HepG2 (cell line): ENCODE measurements around the gene RHOBTB1. TPM values are rescaled to one million over a fixed set of nuclear protein-coding genes. Genes with fewer than 3 reads are reported as not detected.

ENCODE experiments used
- ATAC-seq: fragments of 200-7000 bp; cut with Tn5 transposase; 3 replicates; pipeline ENCODE4 v1.9.1; 2020; ENCODE audit warnings: mild to moderate bottlenecking, moderate library complexity
- BruUV-seq: library from RNA; stranded (reverse); fragments of 400-500 nt; replicated peaks from 2 replicates; lab custom pipeline; 2021; lab: Mats Ljungman, UMichigan
- CTCF ChIA-PET: fragments of 300-600 bp; formaldehyde crosslinking; extraction: SDS; loops from one replicate; lab custom pipeline; 2021; ENCODE audit warnings: low total read pairs, inconsistent platforms, low intra/inter-chr PET ratio; lab: Yijun Ruan, JAX
- POLR2A ChIA-PET: fragments of 350-600 bp; sonication (Branson Sonifier 250); formaldehyde crosslinking; loops from one replicate; lab custom pipeline; 2020; ENCODE audit warnings: antibody characterized with exemption, inconsistent platforms; lab: Yijun Ruan, JAX
- DNase-seq: peaks from one replicate; pipeline ENCODE4 v3.0.0-alpha.2; 2015; ENCODE audit warnings: low spot score
- FAIRE-seq: peaks from 3 replicates; lab custom pipeline; 2011; peaks lifted over from hg19 to GRCh38; lab: Jason Lieb, UNC
- H2AFZ ChIP-seq: one replicate; pipeline ENCODE4 v1.6.1; 2011; ENCODE audit warnings: low read length, inconsistent platforms
- H3K27ac ChIP-seq: fragments of 300-600 bp; 3 replicates; pipeline ENCODE4 v1.8.0; 2011; ENCODE audit warnings: mixed run types, mild to moderate bottlenecking, mixed read lengths, low read length, inconsistent platforms; ENCODE audit not compliant: insufficient read depth; ENCODE audit errors: extremely low read length
- H3K27me3 ChIP-seq, 2 experiments: fragments of 200-600 bp in 1 of 2; 2 replicates in 1 of 2; 3 replicates in 1 of 2; pipeline versions ENCODE4 v1.6.0 to v1.8.0; 2011; ENCODE audit warnings: low read length in 2 of 2, mild to moderate bottlenecking in 2 of 2, moderate library complexity in 2 of 2, inconsistent platforms in 1 of 2; ENCODE audit not compliant: insufficient read depth in 2 of 2, control insufficient read depth in 1 of 2
- H3K36me3 ChIP-seq, 2 experiments: fragments of 200-600 bp in 1 of 2; replicated peaks in 1 of 2; 2 replicates in 1 of 2; 3 replicates in 1 of 2; pipeline versions ENCODE4 v1.5.1 to v1.8.0; 2011; ENCODE audit warnings: low read length in 2 of 2, inconsistent platforms in 1 of 2; ENCODE audit not compliant: insufficient read depth in 2 of 2, control insufficient read depth in 1 of 2
- H3K4me1 ChIP-seq: 2 replicates; pipeline ENCODE4 v1.5.1; 2012; ENCODE audit warnings: low read length, inconsistent platforms; ENCODE audit not compliant: insufficient read depth
- H3K4me2 ChIP-seq: 2 replicates; pipeline ENCODE4 v1.6.0; 2011; ENCODE audit warnings: low read depth, low read length, inconsistent platforms
- H3K4me3 ChIP-seq, 3 experiments: fragments of 200-600 bp in 1 of 3; sonication (generic), shearing (Covaris generic) in 1 of 3; replicated peaks in 1 of 3; 2 replicates each; pipeline ENCODE4 v1.5.1; 2011 to 2016; ENCODE audit warnings: low read length in 3 of 3, inconsistent platforms in 2 of 3, low read depth in 2 of 3, mild to moderate bottlenecking in 2 of 3, control low read depth in 1 of 3, mixed read lengths in 1 of 3; ENCODE audit not compliant: insufficient read depth in 1 of 3
- H3K79me2 ChIP-seq: one replicate; pipeline ENCODE4 v1.6.1; 2011; ENCODE audit warnings: low read length, inconsistent platforms; ENCODE audit not compliant: insufficient read depth
- H3K9ac ChIP-seq: 2 replicates; pipeline ENCODE4 v1.6.0; 2011; ENCODE audit warnings: mild to moderate bottlenecking, low read depth, low read length, inconsistent platforms; ENCODE audit not compliant: insufficient read depth
- H3K9me3 ChIP-seq: 2 replicates; pipeline ENCODE4 v1.5.1; 2012; ENCODE audit warnings: mild to moderate bottlenecking, low read length
- H4K20me1 ChIP-seq: 2 replicates; pipeline ENCODE4 v1.6.0; 2011; ENCODE audit warnings: inconsistent platforms, mild to moderate bottlenecking, low read length, moderate library complexity; ENCODE audit not compliant: insufficient read depth
- EED ChIP-seq: sonication (generic); formaldehyde crosslinking; IDR thresholded peaks from 2 replicates; pipeline ENCODE4 v1.5.0; 2020; ENCODE audit warnings: mild to moderate bottlenecking, missing genetic modification reagents
- GATAD1 ChIP-seq: IDR thresholded peaks from 2 replicates; pipeline ENCODE4 v1.6.1; 2016; ENCODE audit warnings: missing genetic modification reagents, missing compliant biosample characterization
- HHEX ChIP-seq: IDR thresholded peaks from 2 replicates; pipeline ENCODE4 v1.6.1; 2016; ENCODE audit warnings: control low read depth
- JARID2 ChIP-seq: sonication (generic); formaldehyde crosslinking; IDR thresholded peaks from 2 replicates; pipeline ENCODE4 v1.8.1; 2023; ENCODE audit warnings: missing genetic modification reagents, inconsistent platforms; ENCODE audit not compliant: insufficient replicate concordance
- RERE ChIP-seq: IDR thresholded peaks from 2 replicates; pipeline ENCODE4 v1.6.1; 2016; ENCODE audit warnings: low read depth, missing genetic modification reagents, missing compliant biosample characterization
- SOX13 ChIP-seq, 3 experiments: fragments of 450-650 bp in 1 of 3; sonication (generic) in 1 of 3; formaldehyde crosslinking in 1 of 3; IDR thresholded peaks in 2 of 3; conservative IDR thresholded peaks in 1 of 3; 2 replicates each; pipeline versions ENCODE4 v1.5.0 to v1.6.1; 2016 to 2020; ENCODE audit warnings: antibody characterized with exemption in 1 of 3, mild to moderate bottlenecking in 1 of 3, missing compliant biosample characterization in 1 of 3, missing genetic modification reagents in 1 of 3, moderate library complexity in 1 of 3
- ZKSCAN1 ChIP-seq: fragments of 150-350 bp; IDR thresholded peaks from 2 replicates; pipeline ENCODE4 v1.6.1; 2014; ENCODE audit warnings: low read length
- ZNF160 ChIP-seq: sonication (generic); formaldehyde crosslinking; IDR thresholded peaks from 2 replicates; pipeline ENCODE4 v1.8.0; 2022; ENCODE audit warnings: mild to moderate bottlenecking, inconsistent platforms, missing genetic modification reagents
- WGBS: methylation state at CpG from one replicate; pipeline ENCODE4 v1.1.6; 2017; ENCODE audit warnings: low lambda C conversion rate; 5-methylcytosine and 5-hydroxymethylcytosine counted together
- in situ Hi-C: cut with HindIII; loops from 2 replicates; pipeline ENCODE4 v1.10.0; 2017; ENCODE audit warnings: low pct_unique_long_range_greater_than_20kb; ENCODE audit not compliant: extremely low pct_ligation_motif_present
- intact Hi-C: fragments of 100-400 bp; cut with micrococcal nuclease; formaldehyde crosslinking; loops from one replicate; pipeline ENCODE4 v1.10.0; 2022; ENCODE audit not compliant: unreplicated experiment
- polyA plus RNA-seq, 8 experiments: library from polyadenylated mRNA; depleted of rRNA in 3 of 8; stranded (reverse) in 7 of 8; unstranded in 1 of 8; fragments of >200 nt; fragmentation: Illumina TruSeq in 4 of 8; extraction: Trizol in 4 of 8; gene quantifications; 2 replicates each; pipeline versions ENCODE4 v1.2.1 to v1.2.3, GENCODE V29; 2011 to 2016; ENCODE audit warnings: low read depth in 4 of 8, missing spikeins in 1 of 8, mixed read lengths in 1 of 8; ENCODE audit not compliant: insufficient read depth in 1 of 8
- total RNA-seq, 5 experiments: library from RNA; depleted of rRNA; stranded (reverse); fragments of >200 nt; fragmentation: Illumina TruSeq; extraction: Trizol; gene quantifications; 2 replicates each; pipeline ENCODE4 v1.2.3, GENCODE V29; 2016; ENCODE audit warnings: low read depth in 1 of 5
- TF ChIP-seq, protein P1 (sequence below): IDR thresholded peaks from 2 replicates; pipeline ENCODE4 v1.4.0; 2020; ENCODE audit warnings: mild to moderate bottlenecking, missing genetic modification reagents

RHOBTB1 gene
- total and polyA plus RNA-seq, 2 of the 13 experiments (the other 11 are each of a cell fraction or from before 2014, with no cell fraction given): 18.8 to 59.5 TPM

GRCh38 chr10:60905580-60905979, 38.4 kb downstream of the RHOBTB1 start:
- Histone ChIP-seq H3K9ac (no peak overlapping the region), H3K79me2 (no peaks in the 10 kb centered on the region), H3K4me1 (peaks cover 39% of the 10 kb centered on the region), H3K4me3 (no peak overlapping the region), H3K27ac (no peak overlapping the region), H3K36me3 (peaks cover 9 to 34% of the 10 kb centered on the region in 2 experiments), H3K27me3 (no peaks in the 10 kb centered on the region), H2AFZ (no peak overlapping the region), H3K9me3 (no peaks in the 10 kb centered on the region), H3K4me2 (no peak overlapping the region), H4K20me1 (no peaks in the 10 kb centered on the region)
- no peak for TF ChIP-seq GATAD1 (CRISPR knock-in tag)
- CTCF ChIA-PET: no interaction called here
- in situ Hi-C loops: no loop called here
- intact Hi-C loops: loop anchor here (5.0 kb wide), 1 partner anchor 37 kb away; the partner anchor contains the start of gene RHOBTB1
- no TSS peak for BruUV-seq
- POLR2A ChIA-PET: no interaction called here
- no peak for DNase-seq
- 96% methylated on average over 4 of the region's 4 CpGs for WGBS
- no peak for ATAC-seq
- FAIRE-seq: no peak

DNA sequence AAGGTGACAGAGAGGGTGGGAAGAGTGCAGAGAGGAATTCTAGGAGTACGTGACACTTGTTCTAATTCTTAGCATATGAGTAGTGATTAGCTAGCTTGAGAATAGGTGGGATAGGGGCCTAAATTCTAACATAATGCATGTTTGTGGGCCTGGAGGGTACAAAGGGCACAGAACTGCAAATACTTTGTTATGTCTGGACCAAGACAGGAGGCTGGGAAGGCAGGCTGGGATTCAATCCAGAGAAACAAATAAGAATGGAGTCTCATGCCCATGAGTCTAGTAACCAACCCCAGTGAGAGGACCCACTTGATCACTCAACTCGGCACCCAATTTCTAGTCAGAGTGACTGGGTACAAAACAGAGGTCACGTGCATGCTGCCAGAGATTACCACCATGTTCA, 40.9 kb downstream of the RHOBTB1 start:
- BruUV-seq: no TSS peak
- TF ChIP-seq ZKSCAN1 (no peak), EED (no peak), JARID2 (no peak), ZNF160 (CRISPR knock-in tag) (no peak), RERE (CRISPR knock-in tag) (no peak), HHEX (CRISPR knock-in tag) (no peak), SOX13 (IDR thresholded peaks at IDR 0.05) (no peak), SOX13 (CRISPR knock-in tag; conservative IDR thresholded peaks at IDR 0.05 in 1 of 2, IDR thresholded peaks at IDR 0.05 in 1 of 2) (peak in 1 of 2 experiments; percentile 15; a peak in 1 of 4 replicates)
- TF ChIP-seq, protein P1, sequence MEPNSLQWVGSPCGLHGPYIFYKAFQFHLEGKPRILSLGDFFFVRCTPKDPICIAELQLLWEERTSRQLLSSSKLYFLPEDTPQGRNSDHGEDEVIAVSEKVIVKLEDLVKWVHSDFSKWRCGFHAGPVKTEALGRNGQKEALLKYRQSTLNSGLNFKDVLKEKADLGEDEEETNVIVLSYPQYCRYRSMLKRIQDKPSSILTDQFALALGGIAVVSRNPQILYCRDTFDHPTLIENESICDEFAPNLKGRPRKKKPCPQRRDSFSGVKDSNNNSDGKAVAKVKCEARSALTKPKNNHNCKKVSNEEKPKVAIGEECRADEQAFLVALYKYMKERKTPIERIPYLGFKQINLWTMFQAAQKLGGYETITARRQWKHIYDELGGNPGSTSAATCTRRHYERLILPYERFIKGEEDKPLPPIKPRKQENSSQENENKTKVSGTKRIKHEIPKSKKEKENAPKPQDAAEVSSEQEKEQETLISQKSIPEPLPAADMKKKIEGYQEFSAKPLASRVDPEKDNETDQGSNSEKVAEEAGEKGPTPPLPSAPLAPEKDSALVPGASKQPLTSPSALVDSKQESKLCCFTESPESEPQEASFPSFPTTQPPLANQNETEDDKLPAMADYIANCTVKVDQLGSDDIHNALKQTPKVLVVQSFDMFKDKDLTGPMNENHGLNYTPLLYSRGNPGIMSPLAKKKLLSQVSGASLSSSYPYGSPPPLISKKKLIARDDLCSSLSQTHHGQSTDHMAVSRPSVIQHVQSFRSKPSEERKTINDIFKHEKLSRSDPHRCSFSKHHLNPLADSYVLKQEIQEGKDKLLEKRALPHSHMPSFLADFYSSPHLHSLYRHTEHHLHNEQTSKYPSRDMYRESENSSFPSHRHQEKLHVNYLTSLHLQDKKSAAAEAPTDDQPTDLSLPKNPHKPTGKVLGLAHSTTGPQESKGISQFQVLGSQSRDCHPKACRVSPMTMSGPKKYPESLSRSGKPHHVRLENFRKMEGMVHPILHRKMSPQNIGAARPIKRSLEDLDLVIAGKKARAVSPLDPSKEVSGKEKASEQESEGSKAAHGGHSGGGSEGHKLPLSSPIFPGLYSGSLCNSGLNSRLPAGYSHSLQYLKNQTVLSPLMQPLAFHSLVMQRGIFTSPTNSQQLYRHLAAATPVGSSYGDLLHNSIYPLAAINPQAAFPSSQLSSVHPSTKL: 0 out of 2 replicates have a peak, but pooled peaks have one; percentile 15

More for the DNA sequence above, 40.9 kb downstream of the RHOBTB1 start:
- Histone ChIP-seq H3K79me2 (no peaks in the 10 kb centered on the region), H3K4me2 (no peak overlapping the region), H3K27me3 (no peaks in the 10 kb centered on the region), H3K27ac (no peak overlapping the region), H3K9ac (no peak overlapping the region), H3K9me3 (no peaks in the 10 kb centered on the region), H3K4me1 (peaks cover 30% of the 10 kb centered on the region), H2AFZ (no peak overlapping the region), H3K36me3 (peaks cover 8 to 28% of the 10 kb centered on the region in 2 experiments; a peak in 4 of 5 replicates), H3K4me3 (no peak overlapping the region), H4K20me1 (no peaks in the 10 kb centered on the region)
- intact Hi-C loops (no loop called here), in situ Hi-C loops (no loop called here)
- 98% methylated on average over 3 of the region's 3 CpGs for WGBS
- ChIA-PET CTCF (no interaction called here), POLR2A (no interaction called here)
- ATAC-seq: peak; percentile 55
- no peak for FAIRE-seq
- DNase-seq: peak; percentile 37
